K562 (cell line): ENCODE results near the gene IL17A. TPM values are rescaled to one million over a fixed set of nuclear protein-coding genes. Genes with fewer than 3 reads are reported as not detected.

Experiments
- ATF3 ChIP-seq, 2 experiments: fragments of 450-650 bp in 1 of 2; sonication (generic) in 1 of 2; formaldehyde crosslinking in 1 of 2; IDR thresholded peaks in 1 of 2; conservative IDR thresholded peaks in 1 of 2; 2 replicates each; pipeline versions ENCODE4 v1.6.1 to v1.8.1; 2016 to 2023; ENCODE audit warnings: mild to moderate bottlenecking in 2 of 2, moderate library complexity in 2 of 2, inconsistent platforms in 1 of 2, missing genetic modification reagents in 1 of 2
- CEBPB ChIP-seq: fragments of 450-650 bp; IDR thresholded peaks from 2 replicates; pipeline ENCODE4 v1.6.1; 2016; ENCODE audit warnings: missing genetic modification characterization, missing compliant biosample characterization
- CTCF ChIP-seq, 3 experiments: IDR thresholded peaks in 2 of 3; conservative IDR thresholded peaks in 1 of 3; 2 replicates each; pipeline ENCODE4 v1.5.1; 2011 to 2012; ENCODE audit warnings: low read length in 3 of 3, mild to moderate bottlenecking in 3 of 3, control low read depth in 2 of 3, improper control_type of control experiment in 1 of 3, inconsistent platforms in 1 of 3, low read depth in 1 of 3, mixed read lengths in 1 of 3, moderate library complexity in 1 of 3; ENCODE audit not compliant: insufficient read depth in 2 of 3
- GTF2A2 ChIP-seq: IDR thresholded peaks from 2 replicates; pipeline ENCODE4 v1.6.1; 2016; ENCODE audit warnings: mild to moderate bottlenecking, missing genetic modification characterization, missing compliant biosample characterization
- HNRNPL ChIP-seq: fragments of 200-400 bp; formaldehyde crosslinking; IDR thresholded peaks from 2 replicates; pipeline ENCODE4 v1.6.1; 2017; ENCODE audit warnings: low read depth, mild to moderate bottlenecking, low read length
- JUND ChIP-seq, 2 experiments: IDR thresholded peaks; 2 replicates in 1 of 2; 3 replicates in 1 of 2; pipeline ENCODE4 v1.6.1; 2011; ENCODE audit warnings: borderline replicate concordance in 2 of 2, low read depth in 2 of 2, low read length in 2 of 2, improper control_type of control experiment in 1 of 2, missing biosample characterization in 1 of 2, missing genetic modification characterization in 1 of 2, missing genetic modification reagents in 1 of 2
- KDM2B ChIP-seq: fragments of 250-450 bp; sonication (Bioruptor Pico); IDR thresholded peaks from 2 replicates; pipeline ENCODE4 v1.8.0; 2021; ENCODE audit warnings: mild to moderate bottlenecking, moderate library complexity
- KLF16 ChIP-seq: IDR thresholded peaks from 2 replicates; pipeline ENCODE4 v1.6.1; 2016; ENCODE audit warnings: antibody characterized with exemption
- KLF6 ChIP-seq: fragments of 250-450 bp; sonication (Bioruptor Pico); IDR thresholded peaks from 2 replicates; pipeline ENCODE4 v1.4.0; 2020; ENCODE audit warnings: mild to moderate bottlenecking, moderate library complexity, borderline replicate concordance
- MTA3 ChIP-seq: fragments of 450-650 bp; formaldehyde crosslinking; IDR thresholded peaks from 2 replicates; pipeline ENCODE4 v1.6.1; 2017; ENCODE audit warnings: mild to moderate bottlenecking, borderline replicate concordance
- MYNN ChIP-seq, 2 experiments: sonication (generic); formaldehyde crosslinking in 1 of 2; IDR thresholded peaks; 2 replicates each; pipeline versions ENCODE4 v1.5.0 to v1.6.1; 2016 to 2020; ENCODE audit warnings: antibody characterized with exemption in 1 of 2, missing genetic modification reagents in 1 of 2
- NCOA6 ChIP-seq: fragments of 450-650 bp; IDR thresholded peaks from 2 replicates; pipeline ENCODE4 v1.6.1; 2017; ENCODE audit warnings: mild to moderate bottlenecking
- NFE2 ChIP-seq: IDR thresholded peaks from 2 replicates; pipeline ENCODE4 v1.6.1; 2014; ENCODE audit warnings: antibody characterized with exemption, low read depth
- POLR2H ChIP-seq: IDR thresholded peaks from 2 replicates; pipeline ENCODE4 v1.6.1; 2016; ENCODE audit warnings: missing genetic modification characterization, low read depth, mild to moderate bottlenecking, control low read depth, missing compliant biosample characterization, moderate library complexity
- RAD21 ChIP-seq, 2 experiments: fragments of 250-450 bp in 1 of 2; fragments of 450-650 bp in 1 of 2; sonication (Bioruptor Pico) in 1 of 2; formaldehyde crosslinking in 1 of 2; IDR thresholded peaks in 1 of 2; conservative IDR thresholded peaks in 1 of 2; 2 replicates each; pipeline versions ENCODE4 v1.4.0 to v1.8.0; 2020 to 2022; ENCODE audit warnings: mild to moderate bottlenecking in 2 of 2, moderate library complexity in 1 of 2
- RBM34 ChIP-seq: fragments of 200-400 bp; formaldehyde crosslinking; IDR thresholded peaks from 2 replicates; pipeline ENCODE4 v1.6.1; 2018; ENCODE audit warnings: low read length, borderline replicate concordance; ENCODE audit not compliant: insufficient read depth
- ZBTB17 ChIP-seq: fragments of 450-650 bp; formaldehyde crosslinking; IDR thresholded peaks from 2 replicates; pipeline ENCODE4 v1.4.0; 2020; ENCODE audit warnings: mild to moderate bottlenecking
- ZBTB33 ChIP-seq: sonication (generic); formaldehyde crosslinking; IDR thresholded peaks from 2 replicates; pipeline ENCODE4 v1.8.1; 2023; ENCODE audit warnings: mild to moderate bottlenecking, missing genetic modification reagents
- ZNF124 ChIP-seq: sonication (generic); formaldehyde crosslinking; IDR thresholded peaks from 2 replicates; pipeline ENCODE4 v1.8.1; 2022; ENCODE audit warnings: missing genetic modification reagents
- ZNF133 ChIP-seq: fragments of 250-450 bp; sonication (Bioruptor Pico); IDR thresholded peaks from 2 replicates; pipeline ENCODE4 v1.4.0; 2020; ENCODE audit warnings: mild to moderate bottlenecking
- polyA plus RNA-seq, 8 experiments: library from polyadenylated mRNA; depleted of rRNA in 4 of 8; stranded (reverse) in 5 of 8; unstranded in 3 of 8; fragments of >200 nt; fragmentation: Nextera tagmentation in 2 of 8; fragmentation: Illumina TruSeq in 1 of 8; extraction: Ambion mirVana in 2 of 8; extraction: Trizol in 1 of 8; gene quantifications; 2 replicates each; pipeline versions ENCODE4 v1.2.1 to v1.2.3, GENCODE V29; 2011 to 2014; ENCODE audit warnings: inconsistent platforms in 1 of 8, missing spikeins in 1 of 8
- total RNA-seq, 7 experiments: library from RNA; depleted of rRNA in 6 of 7; stranded (reverse); fragments of >200 nt in 6 of 7; fragmentation: Illumina TruSeq in 2 of 7; extraction: Trizol in 2 of 7; gene quantifications; 2 replicates each; pipeline versions ENCODE4 v1.2.1 to v1.2.3, GENCODE V29; 2011 to 2021; ENCODE audit warnings: low replicate concordance in 1 of 7

Gene IL17A
- total and polyA plus RNA-seq, 9 of the 15 experiments (the other 6 are each of a cell fraction or from before 2014, with no cell fraction given) = not detected

GRCh38 chr6:52162940-52163908 lies 23.0 kb upstream of the IL17A start (continued):
- TF ChIP-seq HNRNPL (no peak), NCOA6 (no peak), RAD21 (CRISPR knock-in tag; conservative IDR thresholded peaks at IDR 0.05 in 1 of 2, IDR thresholded peaks at IDR 0.05 in 1 of 2) (peak; percentile 83 to 86), GTF2A2 (tag) (no peak), ZNF133 (CRISPR knock-in tag) (no peak), KLF16 (peak; percentile 50; the same call in 1 of the 2 replicates), NFE2 (peak; percentile 81), ZBTB33 (CRISPR knock-in tag) (no peak), ZNF124 (CRISPR knock-in tag) (no peak), KLF6 (CRISPR knock-in tag) (no peak), CEBPB (peak; percentile 32; the same call in 1 of the 2 replicates), RBM34 (no peak), ZBTB17 (CRISPR knock-in tag) (no peak), JUND (IDR thresholded peaks at IDR 0.05; ENCODE audit: borderline replicate concordance, low read depth, low read length) (0 out of 2 replicates have a peak, but pooled peaks have one; percentile 4), JUND (tag; IDR thresholded peaks at IDR 0.05; ENCODE audit: borderline replicate concordance, low read depth, low read length) (no peak), CTCF (IDR thresholded peaks at IDR 0.05 in 2 of 3, conservative IDR thresholded peaks at IDR 0.05 in 1 of 3; ENCODE audit: insufficient read depth in 2 of 3, low read depth in 1 of 3, low read length in 3 of 3) (peak; percentile 25 to 79 (median 52); a peak in 4 of 6 replicates), ATF3 (IDR thresholded peaks at IDR 0.05) (peak; percentile 81), ATF3 (CRISPR knock-in tag; conservative IDR thresholded peaks at IDR 0.05) (no peak), POLR2H (tag) (peak; percentile 51; the same call in 1 of the 2 replicates), KDM2B (no peak), MYNN (IDR thresholded peaks at IDR 0.05) (peak; percentile 96), MYNN (CRISPR knock-in tag; IDR thresholded peaks at IDR 0.05) (no peak), MTA3 (no peak)
- TF ChIP-seq, all 486 proteins: peak for 14
